H9 (cell line): ENCODE measurements around the gene TIPARP. TPM values are rescaled to one million over a fixed set of nuclear protein-coding genes. Genes with fewer than 3 reads are reported as not detected.

Experiments
- DNase-seq: peaks from one replicate; pipeline ENCODE4 v3.0.0-alpha.2; 2017
- H2AFZ ChIP-seq: one replicate; pipeline ENCODE4 v1.6.1; 2013; ENCODE audit warnings: mild to moderate bottlenecking, low read length, control low read depth, moderate library complexity
- H2AK5ac ChIP-seq: 2 replicates; pipeline ENCODE4 v1.6.1; 2013; ENCODE audit warnings: low read length, control low read depth, mixed read lengths; ENCODE audit not compliant: insufficient read length
- H2BK120ac ChIP-seq: one replicate; pipeline ENCODE4 v1.6.1; 2013; ENCODE audit warnings: low read depth, mild to moderate bottlenecking, low read length, control low read depth, inconsistent platforms; ENCODE audit not compliant: poor library complexity, severe bottlenecking
- H2BK12ac ChIP-seq: 2 replicates; pipeline ENCODE4 v1.6.1; 2013; ENCODE audit warnings: low read length, control low read depth, mixed read lengths, low read depth; ENCODE audit not compliant: insufficient read length
- H2BK15ac ChIP-seq: 2 replicates; pipeline ENCODE4 v1.6.1; 2013; ENCODE audit warnings: low read depth, low read length, control low read depth
- H2BK20ac ChIP-seq: one replicate; pipeline ENCODE4 v1.6.1; 2013; ENCODE audit warnings: low read depth, mild to moderate bottlenecking, low read length, control low read depth, inconsistent platforms; ENCODE audit not compliant: poor library complexity, severe bottlenecking
- H2BK5ac ChIP-seq: 2 replicates; pipeline ENCODE4 v1.6.1; 2013; ENCODE audit warnings: low read length, control low read depth, mixed read lengths; ENCODE audit not compliant: insufficient read length
- H3K14ac ChIP-seq: 2 replicates; pipeline ENCODE4 v1.6.1; 2013; ENCODE audit warnings: low read length, control low read depth; ENCODE audit not compliant: insufficient read depth
- H3K18ac ChIP-seq: 2 replicates; pipeline ENCODE4 v1.6.1; 2013; ENCODE audit warnings: low read depth, mild to moderate bottlenecking, mixed read lengths, low read length, control low read depth; ENCODE audit not compliant: insufficient read length
- H3K23ac ChIP-seq: 2 replicates; pipeline ENCODE4 v1.6.1; 2013; ENCODE audit warnings: low read length, control low read depth, mixed read lengths, low read depth; ENCODE audit not compliant: insufficient read length
- H3K23me2 ChIP-seq: 2 replicates; pipeline ENCODE4 v1.6.1; 2013; ENCODE audit warnings: low read depth, mild to moderate bottlenecking, mixed read lengths, low read length, control low read depth; ENCODE audit not compliant: insufficient read length, poor library complexity, severe bottlenecking
- H3K27ac ChIP-seq: 2 replicates; pipeline ENCODE4 v1.5.1; 2013; ENCODE audit warnings: low read length, control low read depth, mixed read lengths, low read depth; ENCODE audit not compliant: insufficient read length
- H3K27me3 ChIP-seq: 2 replicates; pipeline ENCODE4 v1.6.1; 2013; ENCODE audit warnings: low read length, control low read depth, inconsistent platforms; ENCODE audit not compliant: insufficient read depth
- H3K4ac ChIP-seq: 2 replicates; pipeline ENCODE4 v1.6.1; 2013; ENCODE audit warnings: low read depth, mild to moderate bottlenecking, control low read depth, inconsistent platforms, low read length, moderate library complexity
- H3K4me1 ChIP-seq: 2 replicates; pipeline ENCODE4 v1.6.1; 2013; ENCODE audit warnings: low read length, control low read depth, inconsistent platforms; ENCODE audit not compliant: insufficient read depth
- H3K4me2 ChIP-seq: 2 replicates; pipeline ENCODE4 v1.6.1; 2013; ENCODE audit warnings: low read length, control low read depth, mixed read lengths; ENCODE audit not compliant: insufficient read length, insufficient read depth
- H3K56ac ChIP-seq: 2 replicates; pipeline ENCODE4 v1.6.1; 2013; ENCODE audit warnings: low read depth, mild to moderate bottlenecking, mixed read lengths, low read length, control low read depth; ENCODE audit not compliant: insufficient read length
- H3K79me1 ChIP-seq: 2 replicates; pipeline ENCODE4 v1.6.1; 2013; ENCODE audit warnings: low read depth, mild to moderate bottlenecking, moderate library complexity, low read length, control low read depth, inconsistent platforms; ENCODE audit not compliant: insufficient read depth, poor library complexity, severe bottlenecking
- H3K79me2 ChIP-seq: 2 replicates; pipeline ENCODE4 v1.6.1; 2013; ENCODE audit warnings: low read length, control low read depth, inconsistent platforms; ENCODE audit not compliant: insufficient read depth
- H3K9ac ChIP-seq: 2 replicates; pipeline ENCODE4 v1.6.1; 2013; ENCODE audit warnings: low read length, control low read depth, mixed read lengths; ENCODE audit not compliant: insufficient read length; ENCODE audit errors: extremely low read depth
- H3K9me3 ChIP-seq: one replicate; pipeline ENCODE4 v1.6.1; 2013; ENCODE audit warnings: low read depth, low read length, inconsistent platforms; ENCODE audit not compliant: control insufficient read depth
- H3T11ph ChIP-seq: one replicate; pipeline ENCODE4 v1.6.1; 2013; ENCODE audit warnings: mild to moderate bottlenecking, low read length, control low read depth, inconsistent platforms
- H4K20me1 ChIP-seq: one replicate; pipeline ENCODE4 v1.6.1; 2013; ENCODE audit not compliant: control insufficient read depth, insufficient read length, insufficient read depth
- H4K5ac ChIP-seq: 2 replicates; pipeline ENCODE4 v1.6.1; 2013; ENCODE audit warnings: low read depth, mild to moderate bottlenecking, mixed read lengths, low read length, control low read depth; ENCODE audit not compliant: insufficient read length
- H4K8ac ChIP-seq: replicated peaks from 2 replicates; pipeline ENCODE4 v1.6.1; 2013; ENCODE audit warnings: low read length, control low read depth, mixed read lengths, low read depth; ENCODE audit not compliant: insufficient read length
- H4K91ac ChIP-seq: 2 replicates; pipeline ENCODE4 v1.6.1; 2013; ENCODE audit warnings: low read depth, mild to moderate bottlenecking, moderate library complexity, mixed read lengths, low read length, control low read depth; ENCODE audit not compliant: insufficient read length
- H3K27ac Mint-ChIP-seq, 3 experiments: 2 replicates in 2 of 3; 3 replicates in 1 of 3; pipeline ENCODE4 v1.8.0; 2020 to 2021; ENCODE audit warnings: mixed read lengths in 3 of 3, mild to moderate bottlenecking in 1 of 3, moderate library complexity in 1 of 3
- H3K27me3 Mint-ChIP-seq: 2 replicates; pipeline ENCODE4 v1.8.0; 2021; ENCODE audit warnings: low read depth, mild to moderate bottlenecking, moderate library complexity, mixed read lengths
- H3K36me3 Mint-ChIP-seq, 3 experiments: 2 replicates in 2 of 3; 3 replicates in 1 of 3; pipeline ENCODE4 v1.8.0; 2020 to 2021; ENCODE audit warnings: low read depth in 3 of 3, mixed read lengths in 3 of 3; ENCODE audit not compliant: insufficient read depth in 1 of 3
- H3K4me1 Mint-ChIP-seq, 2 experiments: 2 replicates each; pipeline ENCODE4 v1.8.0; 2020; ENCODE audit warnings: mixed read lengths in 2 of 2
- H3K4me3 Mint-ChIP-seq, 2 experiments: 2 replicates in 1 of 2; 3 replicates in 1 of 2; pipeline ENCODE4 v1.8.0; 2020 to 2021; ENCODE audit warnings: mild to moderate bottlenecking in 2 of 2, mixed read lengths in 2 of 2, moderate library complexity in 1 of 2
- H3K9me3 Mint-ChIP-seq, 2 experiments: 2 replicates in 1 of 2; 3 replicates in 1 of 2; pipeline ENCODE4 v1.8.0; 2020; ENCODE audit warnings: mild to moderate bottlenecking in 2 of 2, mixed read lengths in 2 of 2, moderate library complexity in 1 of 2
- CTCF ChIP-seq: fragments of 200-600 bp; sonication (generic); conservative IDR thresholded peaks from 3 replicates; pipeline ENCODE4 v1.8.0; 2021; ENCODE audit warnings: antibody characterized with exemption, mild to moderate bottlenecking
- WGBS: extraction: QIAGEN DNeasy Blood & Tissue Kit; methylation state at CpG from one replicate; pipeline ENCODE4 v1.1.7; 2013; ENCODE audit warnings: missing lambda C conversion rate, low lambda C conversion rate, mixed read lengths; ENCODE audit not compliant: insufficient read length; ENCODE audit errors: extremely low coverage; 5-methylcytosine and 5-hydroxymethylcytosine counted together
- total RNA-seq: library from RNA; stranded (reverse); gene quantifications from 2 replicates; pipeline ENCODE4 v1.2.1, GENCODE V29; 2021

TIPARP gene
- total RNA-seq, 1 experiment from 2014 or later = 5.9 TPM

GRCh38 chr3:156633335-156633734 lies 41.1 kb upstream of the TIPARP start:
- Histone ChIP-seq H3K79me2 (no peaks in the 10 kb centered on the region), H2BK20ac (no peak overlapping the region), H3K56ac (no peak overlapping the region), H4K91ac (no peak overlapping the region), H3K4me2 (no peak overlapping the region), H4K8ac (no peak overlapping the region), H4K20me1 (no peaks in the 10 kb centered on the region), H2BK5ac (no peak overlapping the region), H3K79me1 (no peaks in the 10 kb centered on the region), H3K27ac (no peak overlapping the region), H3K27me3 (no peaks in the 10 kb centered on the region), H3K9me3 (no peaks in the 10 kb centered on the region), H3K23me2 (no peaks in the 10 kb centered on the region), H4K5ac (no peak overlapping the region), H2BK15ac (no peak overlapping the region), H3K23ac (no peak overlapping the region), H2AFZ (no peak overlapping the region), H3K14ac (no peak overlapping the region), H3K18ac (no peak overlapping the region), H3K4me1 (peaks cover 3% of the 10 kb centered on the region; the same call in 1 of the 2 replicates), H3T11ph (no peak overlapping the region), H3K4ac (no peak overlapping the region), H2BK120ac (no peak overlapping the region), H3K9ac (no peak overlapping the region), H2BK12ac (no peak overlapping the region), H2AK5ac (no peak overlapping the region)
- H3K27me3 Mint-ChIP-seq = no peaks in the 10 kb centered on the region
- no peak for DNase-seq
- TF ChIP-seq CTCF = no peak
- WGBS = no CpG with 5 or more reads among the region's 4 CpGs
- H3K4me1 Mint-ChIP-seq = peaks cover 13 to 15% of the 10 kb centered on the region in 2 experiments
- H3K9me3 Mint-ChIP-seq = no peaks in the 10 kb centered on the region
- H3K4me3 Mint-ChIP-seq = no peak overlapping the region
- no peak overlapping the region for H3K27ac Mint-ChIP-seq
- H3K36me3 Mint-ChIP-seq = no peaks in the 10 kb centered on the region
